GM18907 (cell line): ENCODE measurements around the gene RFT1.
A peak's percentile ranks its signal among the peaks of the same experiment; 100 is the strongest.

Experiments used
- ATAC-seq: cut with Tn5 transposase; IDR thresholded peaks from one replicate; pipeline ENCODE4 v1.9.1; 2021; ENCODE audit warnings: mild to moderate bottlenecking, moderate library complexity; ENCODE audit not compliant: unreplicated experiment

Gene RFT1

GRCh38 chr3:53129344-53129743, 891 bp downstream of the RFT1 start:
- no peak for ATAC-seq

GRCh38 chr3:53126601-53127000, 3.6 kb downstream of the RFT1 start:
- no peak for ATAC-seq

GRCh38 chr3:53123953-53124352, 6.3 kb downstream of the RFT1 start:
- no peak for ATAC-seq

GRCh38 chr3:53123510-53123909, 6.7 kb downstream of the RFT1 start:
- ATAC-seq = no peak

GRCh38 chr3:53122933-53123305, 7.3 kb downstream of the RFT1 start:
- no peak for ATAC-seq

- ATAC-seq = no peak
Measured at GRCh38 chr3:53122255-53122932, 7.8 kb downstream of the RFT1 start.

GRCh38 chr3:53120336-53120735, 9.9 kb downstream of the RFT1 start:
- no peak for ATAC-seq

- ATAC-seq = no peak
Measured at GRCh38 chr3:53116956-53117355, 13.3 kb downstream of the RFT1 start.

GRCh38 chr3:53114412-53115074, 15.7 kb downstream of the RFT1 start:
- no peak for ATAC-seq

GRCh38 chr3:53114011-53114400, 16.2 kb downstream of the RFT1 start:
- ATAC-seq = peak; percentile 63

- no peak for ATAC-seq
Measured at GRCh38 chr3:53113293-53114010, 16.8 kb downstream of the RFT1 start.

- ATAC-seq = no peak
Measured at GRCh38 chr3:53111822-53112221, 18.4 kb downstream of the RFT1 start.

- no peak for ATAC-seq
Measured at GRCh38 chr3:53109891-53110771, 20.1 kb downstream of the RFT1 start.

GRCh38 chr3:53109190-53109589, 21.0 kb downstream of the RFT1 start:
- no peak for ATAC-seq

GRCh38 chr3:53104762-53105161, 25.5 kb downstream of the RFT1 start:
- no peak for ATAC-seq

- ATAC-seq = no peak
Measured at GRCh38 chr3:53103397-53104296, 26.6 kb downstream of the RFT1 start.

- ATAC-seq = peak; percentile 67
Measured at GRCh38 chr3:53102601-53103147, 27.6 kb downstream of the RFT1 start.

- no peak for ATAC-seq
Measured at GRCh38 chr3:53101956-53102355, 28.3 kb downstream of the RFT1 start.

- ATAC-seq = no peak
Measured at GRCh38 chr3:53100818-53101466, 29.3 kb downstream of the RFT1 start.
